HG03095 (cell line): ENCODE measurements around the gene TGM3.
"Not testable (repeated sequence)": the region's sequence is repeated elsewhere in the genome, so short reads cannot be mapped to it uniquely, and the experiment has no call there.

Source experiments
- ATAC-seq: cut with Tn5 transposase; IDR thresholded peaks from one replicate; pipeline ENCODE4 v1.9.1; 2021; ENCODE audit warnings: moderate library complexity; ENCODE audit not compliant: unreplicated experiment

The TGM3 gene

GRCh38 chr20:2295886-2296515 lies at the start of gene TGM3:
TSS of gene TGM3 (plus strand) at chr20:2296001. CDS start at chr20:2296064, 63 bp downstream.
- no peak for ATAC-seq

GRCh38 chr20:2246069-2246491 lies 49.7 kb upstream of the TGM3 start:
- no peak for ATAC-seq

- ATAC-seq, result no peak
These were observed 47.0 kb upstream of the TGM3 start for GRCh38 chr20:2248837-2249236.

- ATAC-seq, result no peak
These were observed 45.9 kb upstream of the TGM3 start for GRCh38 chr20:2249935-2250334.

GRCh38 chr20:2252419-2252997 lies 43.3 kb upstream of the TGM3 start:
- ATAC-seq, result no peak

GRCh38 chr20:2253256-2253655 lies 42.5 kb upstream of the TGM3 start:
- ATAC-seq, result no peak

- ATAC-seq, result no peak
These were observed 41.5 kb upstream of the TGM3 start for GRCh38 chr20:2254333-2254732.

- ATAC-seq, result no peak
These were observed 39.8 kb upstream of the TGM3 start for GRCh38 chr20:2255926-2256531.

- no peak for ATAC-seq
These were observed 36.1 kb upstream of the TGM3 start for GRCh38 chr20:2259731-2260130.

- ATAC-seq, result no peak
These were observed 35.6 kb upstream of the TGM3 start for GRCh38 chr20:2260250-2260649.

GRCh38 chr20:2261046-2261485 lies 34.7 kb upstream of the TGM3 start:
- no peak for ATAC-seq

GRCh38 chr20:2261629-2262028 lies 34.2 kb upstream of the TGM3 start:
- ATAC-seq, result no peak

- ATAC-seq, result no peak
These were observed 31.7 kb upstream of the TGM3 start for GRCh38 chr20:2264118-2264517.

- ATAC-seq, result not testable (repeated sequence)
These were observed 31.0 kb upstream of the TGM3 start for GRCh38 chr20:2264621-2265374.

GRCh38 chr20:2273634-2274302 lies 22.0 kb upstream of the TGM3 start:
- ATAC-seq, result no peak

- ATAC-seq, result no peak
These were observed 19.8 kb upstream of the TGM3 start for GRCh38 chr20:2276015-2276414.

GRCh38 chr20:2279253-2279779 lies 16.5 kb upstream of the TGM3 start:
- ATAC-seq, result no peak

- ATAC-seq, result no peak
These were observed 15.7 kb upstream of the TGM3 start for GRCh38 chr20:2280082-2280481.

- ATAC-seq, result no peak
These were observed 14.2 kb upstream of the TGM3 start for GRCh38 chr20:2281563-2281962.

- no peak for ATAC-seq
These were observed 13.6 kb upstream of the TGM3 start for GRCh38 chr20:2282181-2282580.
